Activated CD8-positive, alpha-beta T cell treated with anti-CD3 and anti-CD28 coated beads for 36 hours (primary cell): Measurements from ENCODE around the gene UNKL. TPM values are rescaled to one million over a fixed set of nuclear protein-coding genes. Genes with fewer than 3 reads are reported as not detected.

Experiments used
- ATAC-seq: fragments of 200-7000 bp; cut with Tn5 transposase; one replicate; pipeline ENCODE4 v1.10.0; 2021; ENCODE audit warnings: mild to moderate bottlenecking, moderate library complexity
- CTCF ChIA-PET: fragments of 350-600 bp; sonication (Branson Sonifier 250); formaldehyde crosslinking; loops from one replicate; lab custom pipeline; 2021; ENCODE audit warnings: antibody characterized with exemption; lab: Charles Lee
- POLR2A ChIA-PET: fragments of 350-600 bp; sonication (Branson Sonifier 250); formaldehyde crosslinking; loops from one replicate; lab custom pipeline; 2021; ENCODE audit warnings: antibody characterized with exemption; lab: Charles Lee
- DNase-seq: peaks from one replicate; pipeline ENCODE4 v3.0.0-alpha.2; 2020
- H3K27ac Mint-ChIP-seq: one replicate; pipeline ENCODE4 v1.8.0; 2021; ENCODE audit warnings: mild to moderate bottlenecking, mixed read lengths
- H3K27me3 Mint-ChIP-seq: one replicate; pipeline ENCODE4 v1.8.0; 2021; ENCODE audit warnings: mixed read lengths
- H3K36me3 Mint-ChIP-seq: one replicate; pipeline ENCODE4 v1.8.0; 2021; ENCODE audit warnings: low read depth, mixed read lengths
- H3K4me1 Mint-ChIP-seq: one replicate; pipeline ENCODE4 v1.8.0; 2021; ENCODE audit warnings: low read depth, mixed read lengths
- H3K4me3 Mint-ChIP-seq: one replicate; pipeline ENCODE4 v1.8.0; 2021; ENCODE audit warnings: mild to moderate bottlenecking, moderate library complexity, mixed read lengths
- H3K9me3 Mint-ChIP-seq: one replicate; pipeline ENCODE4 v1.8.0; 2021; ENCODE audit warnings: mixed read lengths
- CTCF ChIP-seq: fragments of 200-600 bp; IDR thresholded peaks from one replicate; pipeline ENCODE4 v1.8.0; 2022; ENCODE audit warnings: antibody characterized with exemption, mild to moderate bottlenecking
- intact Hi-C: fragments of 100-400 bp; cut with micrococcal nuclease; formaldehyde crosslinking; loops from one replicate; pipeline ENCODE4 v1.10.0; 2022
- total RNA-seq, 2 experiments: library from RNA; stranded (reverse); gene quantifications; one replicate each; pipeline ENCODE4 v1.2.3, GENCODE V29; 2021

Gene UNKL
- total RNA-seq, 2 experiments from 2014 or later, result 32.4 to 38.1 TPM

- no peak for ATAC-seq
- Mint-ChIP-seq H3K4me3 (no peak overlapping the region), H3K27me3 (no peaks in the 10 kb centered on the region), H3K4me1 (peaks cover 6% of the 10 kb centered on the region), H3K36me3 (no peaks in the 10 kb centered on the region), H3K27ac (no peak overlapping the region), H3K9me3 (no peaks in the 10 kb centered on the region)
- TF ChIP-seq CTCF, result no peak
- CTCF ChIA-PET, result no interaction called here
- intact Hi-C loops, result no loop called here
- no peak for DNase-seq
- POLR2A ChIA-PET, result no interaction called here
These were observed 41.0 kb upstream of the UNKL start for GRCh38 chr16:1455190-1456171.

DNA sequence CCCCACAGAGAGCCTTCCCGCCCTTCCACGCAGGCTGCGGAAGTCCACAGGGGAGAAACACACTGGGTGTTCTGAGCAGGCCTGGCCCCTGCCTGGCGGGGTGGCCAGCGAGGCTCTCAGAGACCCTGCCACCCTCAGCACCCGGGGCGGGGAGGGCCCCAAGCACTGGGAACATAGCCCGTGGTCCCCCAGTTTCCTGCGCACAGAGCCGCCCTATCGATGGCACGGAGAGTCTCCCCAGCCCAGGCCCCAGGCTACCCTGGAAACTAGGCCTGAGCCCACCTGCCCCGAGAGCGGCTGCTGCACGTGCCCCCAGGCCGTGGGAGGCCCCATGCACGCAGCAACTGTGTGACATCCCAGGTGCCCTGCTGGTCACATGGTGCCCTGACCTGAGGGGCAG, 40.1 kb upstream of the UNKL start:
- intact Hi-C loops, result no loop called here
- CTCF ChIA-PET, result no interaction called here

GRCh38 chr16:1453316-1453715, 38.8 kb upstream of the UNKL start:
- Mint-ChIP-seq H3K27ac (no peak overlapping the region), H3K4me1 (no peaks in the 10 kb centered on the region), H3K9me3 (no peaks in the 10 kb centered on the region), H3K4me3 (no peak overlapping the region), H3K27me3 (no peaks in the 10 kb centered on the region), H3K36me3 (no peaks in the 10 kb centered on the region)
- POLR2A ChIA-PET, result no interaction called here
- DNase-seq (no peak), ATAC-seq (no peak)
- TF ChIP-seq CTCF, result no peak
- CTCF ChIA-PET, result no interaction called here
- intact Hi-C loops, result no loop called here

More for the DNA sequence above, 40.1 kb upstream of the UNKL start:
- Mint-ChIP-seq H3K36me3 (no peaks in the 10 kb centered on the region), H3K4me3 (no peak overlapping the region), H3K9me3 (no peaks in the 10 kb centered on the region), H3K27ac (no peak overlapping the region), H3K27me3 (no peaks in the 10 kb centered on the region), H3K4me1 (peaks cover 4% of the 10 kb centered on the region)
- TF ChIP-seq CTCF, result no peak
- ATAC-seq (no peak), DNase-seq (no peak)
- POLR2A ChIA-PET, result no interaction called here

DNA sequence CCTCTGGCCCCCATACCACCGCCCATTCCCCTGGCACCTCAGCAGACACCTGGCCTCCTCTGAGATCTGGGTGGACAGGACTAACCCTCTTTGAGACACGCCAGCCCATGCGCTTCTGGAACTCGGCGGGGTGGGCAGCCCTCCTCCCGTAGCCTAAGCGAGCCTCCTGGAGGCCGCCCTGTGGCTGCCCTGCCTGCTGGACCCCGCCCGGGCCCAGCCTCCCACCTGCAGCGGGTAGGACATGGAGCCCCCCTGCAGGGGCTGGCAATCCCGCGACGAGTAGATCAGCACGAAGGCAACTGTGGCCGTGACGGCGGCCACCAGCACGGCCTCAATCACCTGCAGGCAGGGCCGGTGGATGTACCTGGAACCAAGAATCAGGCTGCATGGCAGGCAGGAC, 38.0 kb upstream of the UNKL start:
- TF ChIP-seq CTCF, result no peak
- Mint-ChIP-seq H3K9me3 (no peaks in the 10 kb centered on the region), H3K27ac (no peak overlapping the region), H3K4me3 (no peak overlapping the region), H3K4me1 (no peaks in the 10 kb centered on the region), H3K27me3 (no peaks in the 10 kb centered on the region), H3K36me3 (no peaks in the 10 kb centered on the region)
- ChIA-PET POLR2A (no interaction called here), CTCF (no interaction called here)
- intact Hi-C loops, result no loop called here
- ATAC-seq, result no peak
- DNase-seq, result no peak

GRCh38 chr16:1451702-1452392, 37.3 kb upstream of the UNKL start:
- no peak for TF ChIP-seq CTCF
- H3K9me3 Mint-ChIP-seq, result no peaks in the 10 kb centered on the region
- intact Hi-C loops, result no loop called here
- no peaks in the 10 kb centered on the region for H3K4me1 Mint-ChIP-seq
- H3K36me3 Mint-ChIP-seq, result no peaks in the 10 kb centered on the region
- H3K27ac Mint-ChIP-seq, result no peak overlapping the region
- no peak overlapping the region for H3K4me3 Mint-ChIP-seq
- DNase-seq (no peak), ATAC-seq (no peak)
- CTCF ChIA-PET, result no interaction called here
- no peaks in the 10 kb centered on the region for H3K27me3 Mint-ChIP-seq
- POLR2A ChIA-PET, result no interaction called here
